Measurements from ENCODE around the gene HOXC6.

DNA sequence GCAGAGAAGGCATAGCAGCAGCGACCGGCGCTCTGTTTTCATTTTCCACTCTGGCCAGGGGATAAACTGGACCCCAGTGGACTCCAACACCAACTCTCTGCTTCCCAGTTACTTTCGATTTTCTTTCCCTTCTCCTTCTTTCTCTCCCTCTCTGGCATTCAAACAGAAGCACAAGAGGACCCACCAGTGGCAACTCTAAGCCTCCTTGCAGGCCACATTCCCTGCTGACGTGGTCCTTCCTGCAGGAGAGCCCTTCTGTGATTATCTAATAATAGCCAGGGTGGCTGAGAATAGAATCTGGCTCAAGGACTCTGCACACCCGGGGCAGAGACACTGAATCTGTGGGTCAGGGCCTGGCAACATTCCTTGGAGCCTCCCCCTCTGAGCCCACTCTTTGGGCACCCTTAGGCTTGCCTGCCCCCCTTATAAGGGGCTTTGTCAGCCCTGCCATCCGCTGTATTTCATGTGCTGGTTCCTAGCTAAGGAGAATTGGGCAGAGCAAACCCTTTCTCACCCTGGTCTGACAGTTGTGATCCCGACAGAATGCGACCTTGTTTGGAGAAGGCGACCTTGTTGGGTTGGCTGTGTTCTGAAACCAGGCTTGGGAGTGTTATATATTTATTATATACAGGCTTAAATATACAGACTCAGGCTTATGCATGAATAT lies 8.2 kb upstream of the HOXC6 start:
- TF ChIP-seq SP1 (IDR thresholded peaks at IDR 0.05; ENCODE audit: low read depth, low read length) (no peak), EZH2 (IDR thresholded peaks at IDR 0.05; ENCODE audit: borderline replicate concordance, control insufficient read depth, low read depth, low read length) (no peak), NRF1 (conservative IDR thresholded peaks at IDR 0.05; ENCODE audit: low read depth, low read length) (no peak), ETV6 (conservative IDR thresholded peaks at IDR 0.05 in 1 of 2, IDR thresholded peaks at IDR 0.05 in 1 of 2; ENCODE audit: borderline replicate concordance in 1 of 2, low read depth in 1 of 2) (no peak), CHD2 (IDR thresholded peaks at IDR 0.05; ENCODE audit: borderline replicate concordance, low read depth, low read length) (no peak), SIN3A (IDR thresholded peaks at IDR 0.05; ENCODE audit: low read depth, low read length) (no peak), POLR2AphosphoS2 (IDR thresholded peaks at IDR 0.05; ENCODE audit: low read depth, low read length) (no peak), POLR2A (IDR thresholded peaks at IDR 0.05; ENCODE audit: low read depth, low read length) (no peak), CEBPB (IDR thresholded peaks at IDR 0.05; ENCODE audit: borderline replicate concordance in 1 of 2, low read depth in 2 of 2, low read length in 2 of 2) (no peak)
- TF ChIP-seq, protein P1, sequence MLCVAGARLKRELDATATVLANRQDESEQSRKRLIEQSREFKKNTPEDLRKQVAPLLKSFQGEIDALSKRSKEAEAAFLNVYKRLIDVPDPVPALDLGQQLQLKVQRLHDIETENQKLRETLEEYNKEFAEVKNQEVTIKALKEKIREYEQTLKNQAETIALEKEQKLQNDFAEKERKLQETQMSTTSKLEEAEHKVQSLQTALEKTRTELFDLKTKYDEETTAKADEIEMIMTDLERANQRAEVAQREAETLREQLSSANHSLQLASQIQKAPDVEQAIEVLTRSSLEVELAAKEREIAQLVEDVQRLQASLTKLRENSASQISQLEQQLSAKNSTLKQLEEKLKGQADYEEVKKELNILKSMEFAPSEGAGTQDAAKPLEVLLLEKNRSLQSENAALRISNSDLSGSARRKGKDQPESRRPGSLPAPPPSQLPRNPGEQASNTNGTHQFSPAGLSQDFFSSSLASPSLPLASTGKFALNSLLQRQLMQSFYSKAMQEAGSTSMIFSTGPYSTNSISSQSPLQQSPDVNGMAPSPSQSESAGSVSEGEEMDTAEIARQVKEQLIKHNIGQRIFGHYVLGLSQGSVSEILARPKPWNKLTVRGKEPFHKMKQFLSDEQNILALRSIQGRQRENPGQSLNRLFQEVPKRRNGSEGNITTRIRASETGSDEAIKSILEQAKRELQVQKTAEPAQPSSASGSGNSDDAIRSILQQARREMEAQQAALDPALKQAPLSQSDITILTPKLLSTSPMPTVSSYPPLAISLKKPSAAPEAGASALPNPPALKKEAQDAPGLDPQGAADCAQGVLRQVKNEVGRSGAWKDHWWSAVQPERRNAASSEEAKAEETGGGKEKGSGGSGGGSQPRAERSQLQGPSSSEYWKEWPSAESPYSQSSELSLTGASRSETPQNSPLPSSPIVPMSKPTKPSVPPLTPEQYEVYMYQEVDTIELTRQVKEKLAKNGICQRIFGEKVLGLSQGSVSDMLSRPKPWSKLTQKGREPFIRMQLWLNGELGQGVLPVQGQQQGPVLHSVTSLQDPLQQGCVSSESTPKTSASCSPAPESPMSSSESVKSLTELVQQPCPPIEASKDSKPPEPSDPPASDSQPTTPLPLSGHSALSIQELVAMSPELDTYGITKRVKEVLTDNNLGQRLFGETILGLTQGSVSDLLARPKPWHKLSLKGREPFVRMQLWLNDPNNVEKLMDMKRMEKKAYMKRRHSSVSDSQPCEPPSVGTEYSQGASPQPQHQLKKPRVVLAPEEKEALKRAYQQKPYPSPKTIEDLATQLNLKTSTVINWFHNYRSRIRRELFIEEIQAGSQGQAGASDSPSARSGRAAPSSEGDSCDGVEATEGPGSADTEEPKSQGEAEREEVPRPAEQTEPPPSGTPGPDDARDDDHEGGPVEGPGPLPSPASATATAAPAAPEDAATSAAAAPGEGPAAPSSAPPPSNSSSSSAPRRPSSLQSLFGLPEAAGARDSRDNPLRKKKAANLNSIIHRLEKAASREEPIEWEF (IDR thresholded peaks at IDR 0.05; ENCODE audit: insufficient replicate concordance, low read depth, low read length): no peak
- TF ChIP-seq, protein P2, sequence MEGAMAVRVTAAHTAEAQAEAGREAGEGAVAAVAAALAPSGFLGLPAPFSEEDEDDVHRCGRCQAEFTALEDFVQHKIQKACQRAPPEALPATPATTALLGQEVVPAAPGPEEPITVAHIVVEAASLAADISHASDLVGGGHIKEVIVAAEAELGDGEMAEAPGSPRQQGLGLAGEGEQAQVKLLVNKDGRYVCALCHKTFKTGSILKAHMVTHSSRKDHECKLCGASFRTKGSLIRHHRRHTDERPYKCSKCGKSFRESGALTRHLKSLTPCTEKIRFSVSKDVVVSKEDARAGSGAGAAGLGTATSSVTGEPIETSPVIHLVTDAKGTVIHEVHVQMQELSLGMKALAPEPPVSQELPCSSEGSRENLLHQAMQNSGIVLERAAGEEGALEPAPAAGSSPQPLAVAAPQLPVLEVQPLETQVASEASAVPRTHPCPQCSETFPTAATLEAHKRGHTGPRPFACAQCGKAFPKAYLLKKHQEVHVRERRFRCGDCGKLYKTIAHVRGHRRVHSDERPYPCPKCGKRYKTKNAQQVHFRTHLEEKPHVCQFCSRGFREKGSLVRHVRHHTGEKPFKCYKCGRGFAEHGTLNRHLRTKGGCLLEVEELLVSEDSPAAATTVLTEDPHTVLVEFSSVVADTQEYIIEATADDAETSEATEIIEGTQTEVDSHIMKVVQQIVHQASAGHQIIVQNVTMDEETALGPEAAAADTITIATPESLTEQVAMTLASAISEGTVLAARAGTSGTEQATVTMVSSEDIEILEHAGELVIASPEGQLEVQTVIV (IDR thresholded peaks at IDR 0.05; ENCODE audit: borderline replicate concordance, partially characterized antibody): no peak
- TF ChIP-seq, protein P3, sequence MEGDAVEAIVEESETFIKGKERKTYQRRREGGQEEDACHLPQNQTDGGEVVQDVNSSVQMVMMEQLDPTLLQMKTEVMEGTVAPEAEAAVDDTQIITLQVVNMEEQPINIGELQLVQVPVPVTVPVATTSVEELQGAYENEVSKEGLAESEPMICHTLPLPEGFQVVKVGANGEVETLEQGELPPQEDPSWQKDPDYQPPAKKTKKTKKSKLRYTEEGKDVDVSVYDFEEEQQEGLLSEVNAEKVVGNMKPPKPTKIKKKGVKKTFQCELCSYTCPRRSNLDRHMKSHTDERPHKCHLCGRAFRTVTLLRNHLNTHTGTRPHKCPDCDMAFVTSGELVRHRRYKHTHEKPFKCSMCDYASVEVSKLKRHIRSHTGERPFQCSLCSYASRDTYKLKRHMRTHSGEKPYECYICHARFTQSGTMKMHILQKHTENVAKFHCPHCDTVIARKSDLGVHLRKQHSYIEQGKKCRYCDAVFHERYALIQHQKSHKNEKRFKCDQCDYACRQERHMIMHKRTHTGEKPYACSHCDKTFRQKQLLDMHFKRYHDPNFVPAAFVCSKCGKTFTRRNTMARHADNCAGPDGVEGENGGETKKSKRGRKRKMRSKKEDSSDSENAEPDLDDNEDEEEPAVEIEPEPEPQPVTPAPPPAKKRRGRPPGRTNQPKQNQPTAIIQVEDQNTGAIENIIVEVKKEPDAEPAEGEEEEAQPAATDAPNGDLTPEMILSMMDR (IDR thresholded peaks at IDR 0.05 in 2 of 3, conservative IDR thresholded peaks at IDR 0.05 in 1 of 3; ENCODE audit: control insufficient read depth in 2 of 3, extremely low read depth in 1 of 3, insufficient read depth in 1 of 3, low read depth in 3 of 3, low read length in 3 of 3): no peak

Measured in GM12878 (cell line).